Measurements from ENCODE around the gene SORCS2.
A peak's percentile ranks its signal among the peaks of the same experiment; 100 is the strongest.

Gene SORCS2

DNA sequence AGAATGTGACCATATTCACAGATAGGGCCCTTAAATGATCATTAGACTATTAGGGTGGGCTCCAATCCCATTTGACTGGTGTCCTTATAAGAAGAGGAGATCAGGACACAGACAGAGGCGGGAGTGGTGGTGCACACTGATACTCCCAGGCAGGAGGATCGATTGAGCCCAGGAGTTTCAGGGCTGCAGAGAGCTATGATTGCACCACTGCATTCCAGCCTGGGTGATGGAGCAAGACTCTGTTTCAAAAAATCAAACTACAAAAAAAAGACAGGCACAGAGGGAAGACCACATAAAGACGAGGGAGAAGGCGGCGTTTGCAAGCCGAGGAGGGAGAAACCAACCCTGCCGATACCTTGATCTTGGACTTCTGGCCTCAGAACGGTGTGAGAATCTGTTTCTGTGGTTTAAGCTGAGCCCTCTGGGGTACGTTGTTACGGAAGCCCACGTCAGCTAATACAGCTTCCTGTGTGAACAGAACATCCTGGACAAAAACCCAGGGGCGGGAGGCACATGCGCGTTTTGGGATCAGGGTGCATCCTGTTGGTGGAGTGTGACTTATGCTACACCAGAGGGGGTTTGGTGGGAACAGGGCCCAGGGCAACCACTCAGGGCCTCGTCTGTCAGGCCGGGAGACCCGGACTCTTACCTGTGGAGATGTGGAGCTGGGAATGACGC lies 454.2 kb downstream of the SORCS2 start:
- DNase-seq: no peak

DNA sequence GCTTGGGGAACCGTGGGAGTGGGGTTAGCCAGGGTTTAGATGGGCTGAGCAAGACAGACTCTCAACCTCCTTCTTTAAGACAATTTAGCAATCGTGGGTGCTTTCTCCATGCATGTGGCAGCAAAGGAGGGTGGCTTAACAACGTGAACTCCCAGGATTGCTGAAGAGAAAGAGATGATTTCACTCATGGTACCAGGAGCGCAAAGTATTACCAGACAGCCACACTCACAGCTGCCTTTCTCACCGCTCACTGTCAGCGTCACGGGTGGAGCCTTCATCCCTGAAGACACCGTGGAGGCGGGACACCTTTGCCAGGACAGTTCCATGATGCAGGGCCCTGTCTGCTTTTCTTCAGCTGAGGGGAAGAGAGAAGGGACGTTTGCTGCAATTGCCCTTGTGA lies 454.8 kb downstream of the SORCS2 start:
- no peak for DNase-seq

DNA sequence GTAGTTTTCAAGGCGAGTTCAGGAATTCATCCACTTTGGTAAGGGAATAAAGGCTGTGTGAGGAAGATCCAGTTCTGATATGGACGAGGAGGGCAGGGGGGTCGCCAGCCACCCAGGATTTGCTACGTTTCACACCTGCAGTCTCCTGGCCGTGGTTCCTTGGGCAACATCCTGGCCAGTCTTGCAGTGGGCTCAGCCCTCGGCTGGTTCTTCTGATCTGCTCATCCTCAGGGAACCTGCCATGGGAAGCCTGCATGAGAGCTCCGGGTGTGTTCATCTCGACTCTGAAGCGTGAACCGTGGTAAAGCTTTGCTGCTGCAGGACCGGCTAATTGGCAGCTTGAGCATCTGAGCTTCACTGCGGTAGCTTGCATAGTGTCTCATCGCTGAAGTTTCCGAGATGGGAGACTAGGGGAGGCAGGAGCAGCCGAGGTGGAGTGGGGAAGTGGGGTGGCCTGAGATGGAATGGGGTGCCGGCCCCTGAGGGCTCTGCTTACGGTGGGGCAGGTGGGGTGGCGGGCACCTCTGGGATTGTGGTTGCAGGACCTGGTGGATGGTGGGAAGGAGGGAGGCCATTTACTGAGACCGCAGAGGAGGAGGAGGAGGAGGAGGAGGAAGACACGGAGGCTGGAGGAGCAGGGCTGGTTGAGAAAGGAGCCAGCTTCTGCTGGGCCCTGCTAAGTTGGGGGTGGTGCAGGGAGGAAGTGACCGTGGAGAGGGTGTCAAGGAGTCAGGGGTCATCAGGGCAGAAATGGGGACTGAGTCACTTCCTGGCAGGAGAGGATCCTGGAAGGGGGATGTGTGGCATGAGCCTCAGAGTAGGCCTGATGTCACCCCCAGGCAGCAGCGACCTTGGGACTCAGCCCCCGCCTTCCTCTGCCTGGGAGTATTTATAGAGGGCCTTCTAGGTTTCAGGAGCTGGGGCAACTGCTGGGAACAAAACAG lies 455.5 kb downstream of the SORCS2 start:
- no peak for DNase-seq

DNA sequence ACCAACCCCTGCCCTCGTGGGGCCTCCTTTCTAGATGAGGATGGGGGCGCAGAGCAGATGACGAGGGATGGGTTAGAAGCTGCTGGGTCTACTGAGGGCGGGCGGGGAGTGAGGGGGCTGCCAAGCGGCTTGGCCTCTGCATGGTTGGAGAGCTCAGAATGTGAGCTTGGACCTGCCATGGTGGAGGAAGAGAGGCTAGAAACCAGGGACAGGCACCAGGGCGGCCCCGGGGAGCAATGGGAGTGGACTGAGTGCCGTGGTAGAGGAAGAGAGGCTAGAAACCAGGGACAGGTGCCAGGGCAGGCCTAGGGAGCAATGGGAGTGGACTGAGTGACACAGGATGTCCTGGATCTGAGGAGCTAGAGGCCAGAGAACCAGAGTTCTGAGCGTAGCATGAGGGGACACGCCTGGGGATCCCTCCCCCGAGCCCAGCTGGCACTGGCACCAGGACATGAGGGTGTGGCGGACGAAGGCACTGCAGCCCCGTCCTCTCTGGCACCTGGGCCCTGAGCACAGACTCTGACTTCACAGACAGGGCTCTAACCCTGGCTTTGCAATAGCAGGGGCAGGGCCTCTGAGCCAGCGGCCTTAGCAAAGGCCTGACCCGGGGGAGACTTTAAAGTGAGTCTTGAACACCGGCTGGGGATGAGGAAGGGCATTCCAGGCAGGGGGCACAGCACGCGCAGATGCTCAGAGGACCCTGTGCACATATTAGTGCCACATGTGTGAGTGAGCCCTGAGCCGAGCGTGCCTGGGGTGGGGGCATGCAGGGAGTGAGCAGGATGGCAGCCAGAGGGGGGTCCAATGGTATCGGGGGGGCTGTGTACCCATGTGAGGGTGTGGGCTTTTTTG lies 456.4 kb downstream of the SORCS2 start:
- DNase-seq: no peak

DNA sequence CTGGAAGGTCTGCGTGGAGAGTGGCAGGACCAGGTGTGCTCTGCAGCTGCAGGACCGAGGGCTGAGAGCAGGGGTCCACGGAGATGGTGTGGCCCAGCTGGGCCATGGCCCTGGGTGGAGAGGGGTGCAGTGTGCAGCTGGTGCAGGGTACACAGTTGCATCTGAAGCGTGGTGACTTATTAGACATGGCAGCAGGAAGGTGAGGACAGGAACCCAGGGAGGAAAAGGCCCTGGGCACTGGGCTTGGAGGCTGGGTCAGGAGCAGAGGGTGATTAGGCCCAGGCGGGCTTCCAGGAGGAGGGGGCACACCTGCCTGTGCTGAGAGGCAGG lies 457.0 kb downstream of the SORCS2 start:
- no peak for DNase-seq

DNA sequence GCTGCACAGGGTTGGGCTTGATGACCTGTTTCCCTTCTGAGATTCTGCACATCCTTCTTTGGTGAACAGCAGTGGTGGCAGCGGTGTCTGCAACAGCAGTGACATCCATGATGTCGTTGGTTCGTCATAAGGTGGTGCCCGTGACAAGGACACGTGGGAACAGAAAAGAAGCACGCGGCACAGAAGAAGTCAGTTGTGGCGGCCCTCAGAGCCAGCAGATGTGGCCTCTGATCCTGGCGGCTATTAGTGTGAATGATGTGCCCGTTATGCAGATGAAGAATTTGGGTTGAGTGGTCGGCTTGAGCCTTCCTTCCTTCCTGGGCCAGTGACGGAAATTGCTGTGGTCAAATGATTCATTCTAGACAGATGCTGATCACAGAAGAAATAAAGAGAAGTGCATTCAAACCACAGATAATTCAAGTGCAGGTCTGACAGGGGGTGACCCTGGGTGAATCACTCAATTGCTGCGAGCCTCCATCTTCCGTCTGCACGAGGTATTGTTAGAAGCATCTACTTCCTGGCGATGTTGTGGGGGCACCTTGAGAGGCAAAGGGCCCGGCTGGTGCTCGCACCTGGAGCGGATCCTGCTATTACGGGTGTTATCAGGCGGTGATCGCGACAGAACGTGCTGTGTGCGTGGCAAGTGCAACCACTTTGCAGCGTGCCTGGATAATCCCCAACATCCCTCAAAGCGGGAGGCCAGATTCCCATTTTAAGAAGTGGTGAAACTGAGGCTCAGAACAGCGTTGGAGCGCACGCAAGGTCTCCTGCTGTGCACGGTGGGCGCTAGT lies 457.6 kb downstream of the SORCS2 start:
- peak in 1 of 51 donors; percentile 39 for DNase-seq

DNA sequence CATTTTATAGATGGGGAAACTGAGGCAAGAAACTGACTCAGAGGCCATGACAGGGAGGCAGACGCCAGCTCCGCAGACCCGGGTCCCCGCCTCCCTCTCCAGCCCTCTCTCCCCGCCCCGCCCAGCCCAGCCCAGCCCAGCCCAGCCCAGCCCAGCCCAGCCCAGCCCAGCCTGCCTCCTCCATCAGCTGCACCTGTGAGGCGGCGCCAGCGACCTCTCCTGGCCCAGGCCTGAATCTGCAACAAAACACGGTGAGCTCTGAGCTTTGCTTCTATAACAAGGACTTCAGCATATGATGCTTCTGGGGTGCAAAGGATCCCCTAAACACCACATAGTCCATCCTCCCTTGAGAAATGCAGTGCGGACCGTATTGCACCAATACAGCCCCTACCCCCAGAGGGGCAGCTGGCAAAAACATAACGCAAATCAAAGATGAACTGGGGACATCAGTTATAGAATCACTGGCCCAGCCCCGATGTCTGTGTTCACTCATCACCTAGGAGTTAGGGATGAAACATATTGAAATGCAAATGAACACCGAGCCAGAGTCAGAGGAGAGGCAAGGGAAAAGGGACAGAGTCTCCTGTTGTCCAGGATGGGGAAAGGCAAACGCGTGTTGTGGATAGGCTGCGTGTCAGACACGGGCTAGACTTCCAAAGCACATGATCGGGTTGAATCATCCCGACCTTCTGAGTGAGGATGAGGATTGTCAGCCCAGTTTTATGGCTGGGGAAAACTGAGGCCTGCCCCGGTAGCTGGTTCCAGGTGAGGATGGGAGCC lies 458.5 kb downstream of the SORCS2 start:
- no peak for DNase-seq

DNA sequence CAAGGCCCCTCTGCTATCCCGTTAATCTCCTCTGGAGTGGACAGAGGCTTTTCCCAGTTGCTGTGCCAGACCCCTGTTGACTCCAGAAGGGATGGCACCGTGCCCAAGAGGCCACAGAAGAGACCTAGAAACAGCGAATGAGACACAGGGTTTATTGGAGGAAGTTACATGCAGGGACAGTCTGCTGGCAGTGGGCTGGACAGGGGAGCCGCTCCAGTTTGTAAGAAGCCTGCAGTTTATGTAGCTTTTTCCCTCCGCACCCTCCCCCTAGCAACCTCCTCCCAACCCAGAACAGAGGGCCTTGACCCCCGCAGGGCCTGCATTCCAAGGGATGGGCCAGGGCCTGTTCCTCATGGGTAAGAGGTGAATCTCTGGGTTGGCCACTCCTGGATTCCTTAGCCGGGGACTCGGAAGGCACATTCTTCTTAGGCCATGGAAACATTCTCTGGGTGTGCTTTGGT lies 459.2 kb downstream of the SORCS2 start:
- peak in 29 of 51 donors; percentile 13 to 69 (median 43) for DNase-seq

DNA sequence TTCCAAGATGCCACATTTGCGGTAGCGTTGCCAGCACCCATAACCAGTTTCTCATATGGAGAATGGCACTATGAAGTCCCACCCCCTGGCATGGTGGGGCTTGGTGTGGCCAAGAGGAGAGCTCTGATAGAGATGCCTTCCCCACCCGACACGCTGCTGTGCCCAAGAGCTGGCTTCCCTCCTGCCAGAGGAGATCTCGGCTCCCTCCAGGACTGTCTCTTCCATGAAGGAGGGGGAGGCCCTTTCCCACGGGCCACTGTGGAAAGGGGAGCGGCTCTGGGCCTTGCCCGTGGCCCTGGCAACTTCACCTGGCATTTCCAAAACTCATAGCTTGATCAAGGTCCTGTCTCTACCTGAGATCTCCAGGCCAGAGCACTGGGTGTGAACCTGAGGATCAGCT lies 459.7 kb downstream of the SORCS2 start:
- DNase-seq: no peak

DNA sequence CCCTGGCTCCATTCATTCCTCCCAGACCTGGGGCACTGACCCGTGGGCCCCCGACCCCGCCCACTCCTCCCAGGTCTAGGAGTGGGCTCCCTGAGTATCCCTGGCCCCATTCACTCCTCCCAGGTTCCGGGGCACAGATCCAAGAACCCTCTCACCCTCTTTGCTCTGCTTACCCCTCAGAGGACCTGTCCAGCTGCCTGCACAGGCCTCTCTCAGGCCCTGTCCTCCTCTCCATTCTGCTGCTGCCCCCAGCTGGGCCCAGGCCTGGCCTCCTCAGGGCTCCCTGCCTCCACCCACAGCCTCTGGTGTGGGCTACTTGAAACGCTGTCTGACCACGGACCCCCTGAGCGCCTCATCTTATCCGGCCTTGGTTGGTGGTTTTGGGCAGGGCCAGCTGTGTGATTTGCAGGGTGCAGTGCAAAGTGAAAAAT lies 460.1 kb downstream of the SORCS2 start:
- DNase-seq: no peak

DNA sequence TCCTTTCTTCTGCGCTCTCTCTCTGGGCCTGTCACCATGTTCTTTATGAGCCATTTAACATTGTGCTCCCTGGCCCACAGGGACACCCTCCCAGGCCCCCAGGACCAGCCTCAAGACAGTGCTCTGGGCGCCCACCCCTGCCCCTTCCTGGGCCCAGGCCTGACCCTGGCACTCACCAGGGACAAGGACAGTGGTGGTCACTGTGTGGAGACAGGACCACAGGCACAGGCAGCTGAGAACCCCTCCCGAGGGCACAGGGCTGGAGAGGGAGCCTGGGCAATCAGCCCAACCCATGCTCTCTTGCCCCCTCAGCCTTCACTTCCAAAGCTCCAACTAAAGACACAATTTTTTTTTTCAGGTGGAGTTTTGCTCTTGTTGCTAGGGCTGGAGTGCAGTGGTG lies 460.6 kb downstream of the SORCS2 start:
- DNase-seq: no peak

DNA sequence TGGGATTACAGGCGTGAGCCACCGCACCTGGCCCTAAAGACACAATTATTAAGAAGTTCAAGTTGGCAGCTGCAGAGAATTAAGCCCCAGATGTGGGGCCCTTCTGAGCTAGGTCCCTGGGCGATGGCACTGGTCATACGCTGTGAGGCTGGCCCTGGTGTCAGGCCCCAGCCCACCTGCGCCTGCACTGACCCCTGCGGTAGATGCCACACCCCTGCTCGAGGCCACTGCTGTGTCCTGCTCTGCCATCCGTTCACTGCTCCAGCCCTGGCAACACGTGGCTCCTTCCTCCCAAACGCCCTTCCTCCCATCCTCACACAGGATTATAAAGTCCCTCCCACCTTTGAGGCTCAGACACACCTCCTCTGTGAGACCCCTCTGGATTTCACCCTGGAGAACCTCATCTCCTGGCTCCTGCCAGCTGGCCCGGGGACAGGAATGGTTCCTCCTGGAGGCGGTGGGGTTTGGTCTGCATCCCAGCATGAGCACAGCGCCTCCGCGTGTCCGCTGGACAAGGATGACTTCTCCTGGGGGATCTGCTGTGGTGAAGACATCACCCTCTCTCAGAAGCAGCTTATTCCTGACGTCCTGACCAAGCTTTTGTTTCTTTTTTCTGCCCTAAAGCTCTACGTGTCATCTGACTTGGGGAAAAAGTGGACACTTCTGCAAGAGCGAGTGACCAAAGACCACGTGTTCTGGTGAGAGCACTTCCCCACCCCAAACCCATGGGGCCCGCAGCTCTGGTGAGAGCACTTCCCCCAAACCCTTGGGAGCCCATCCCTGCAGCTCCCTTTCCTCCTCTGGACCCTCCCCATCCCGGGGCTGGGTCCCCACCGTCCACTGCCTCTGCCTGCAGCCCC lies 461.4 kb downstream of the SORCS2 start:
- DNase-seq: peak in 1 of 51 donors; percentile 36

DNA sequence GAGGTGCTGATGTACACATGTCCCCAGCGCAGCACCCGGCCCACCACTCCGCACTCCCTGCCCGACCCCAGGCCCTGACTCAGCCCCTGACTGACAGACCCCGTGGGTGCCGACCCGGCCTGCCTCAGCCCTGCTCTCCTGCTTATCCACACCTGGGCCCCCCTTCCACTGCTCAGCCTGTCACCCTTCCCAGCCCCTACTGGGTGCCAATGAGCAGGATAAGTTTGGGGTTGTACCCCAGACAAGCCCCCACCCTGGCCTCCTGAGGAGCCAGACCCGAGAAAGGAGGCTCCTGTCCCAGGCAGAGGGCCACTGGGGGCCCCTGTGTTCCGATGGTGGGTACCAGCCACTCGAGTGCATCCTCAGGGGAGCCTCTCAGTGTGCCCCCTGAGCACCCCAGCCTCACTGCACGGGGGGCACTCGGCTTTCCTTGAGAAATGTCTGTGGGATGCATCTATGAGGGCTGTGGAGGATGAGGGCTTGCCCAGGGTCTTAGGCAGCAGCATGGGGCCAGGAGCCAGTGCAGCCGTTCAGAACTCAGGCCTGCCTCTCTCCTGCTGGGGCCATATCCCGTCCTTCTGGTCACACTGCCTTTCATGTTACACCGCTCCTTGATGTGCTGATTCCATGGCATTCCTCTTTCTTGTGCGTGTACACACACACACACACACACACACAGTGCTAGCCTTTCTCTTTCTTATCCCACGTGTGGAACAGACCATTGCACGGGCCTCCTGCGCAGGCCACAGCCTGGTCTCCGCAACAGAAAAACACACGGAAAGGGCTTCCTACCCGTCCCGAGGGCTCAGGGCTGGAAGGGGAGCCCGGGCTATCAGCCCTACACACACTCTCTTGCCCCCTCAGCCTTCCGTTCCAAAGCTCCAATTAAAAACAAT lies 462.5 kb downstream of the SORCS2 start:
- DNase-seq: no peak

DNA sequence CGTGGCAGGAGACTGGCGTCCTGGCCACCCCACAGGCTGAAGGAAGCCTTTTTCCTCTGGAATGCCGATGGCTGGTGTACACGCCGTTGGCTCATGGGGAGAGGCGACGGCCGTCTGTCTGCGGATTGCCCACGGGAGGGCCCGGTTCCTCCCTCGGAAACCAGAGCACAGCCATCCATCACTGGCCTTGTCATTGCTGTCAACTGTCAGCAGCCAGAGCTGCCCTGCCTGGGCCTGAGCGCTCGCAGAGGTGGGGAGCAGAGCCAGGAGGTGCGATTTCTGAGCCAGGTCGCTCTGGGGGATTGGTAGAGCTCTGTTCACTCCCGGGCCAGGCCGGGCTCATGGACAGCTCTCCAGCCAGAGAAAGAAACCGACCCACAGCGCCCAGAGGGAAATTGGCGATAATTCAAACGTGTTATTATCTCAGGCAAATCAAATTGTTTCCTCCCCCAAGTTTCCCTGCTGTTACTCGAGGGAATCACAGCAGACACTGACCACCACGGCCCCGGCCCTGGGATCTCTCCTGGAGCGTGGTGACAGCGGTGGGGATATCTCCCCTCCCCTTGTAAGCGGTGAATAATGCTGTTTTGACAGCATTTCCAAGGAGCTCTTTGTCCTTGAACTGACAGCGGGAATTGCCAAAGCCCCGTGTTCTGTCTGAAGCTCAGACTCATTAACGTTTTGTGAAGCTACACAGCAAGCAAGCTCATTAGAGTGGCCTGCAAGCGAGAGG lies 463.3 kb downstream of the SORCS2 start:
- DNase-seq: peak in 16 of 51 donors; percentile 12 to 68 (median 35)

DNA sequence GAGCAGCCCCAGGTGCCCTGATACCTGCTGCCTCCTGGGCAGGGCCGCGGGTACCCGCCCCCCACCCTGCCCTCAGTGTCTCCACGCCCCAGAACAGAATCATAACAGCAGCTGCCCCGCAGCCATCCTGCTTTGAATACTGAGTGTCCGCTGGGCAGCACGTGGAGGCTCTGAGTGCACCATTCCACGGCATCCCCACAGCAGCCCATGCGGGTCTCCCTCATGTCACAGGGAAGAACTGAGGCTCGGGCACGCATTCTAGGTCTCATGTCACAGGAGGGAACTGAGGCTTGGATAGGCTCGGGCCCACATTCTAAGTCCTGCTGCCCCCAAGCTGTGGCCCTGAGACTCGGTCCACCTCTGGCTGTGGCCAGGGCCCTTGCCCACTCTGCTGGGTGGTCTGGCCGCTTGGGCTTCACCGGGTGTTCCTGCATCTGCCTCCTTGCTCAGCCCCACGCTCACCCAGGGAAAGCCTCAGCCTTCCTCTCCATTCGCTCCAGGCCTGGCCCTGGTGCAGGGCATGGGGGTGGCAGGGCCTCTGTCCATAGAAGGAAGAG lies 464.0 kb downstream of the SORCS2 start:
- peak in 1 of 51 donors; percentile 35 for DNase-seq

DNA sequence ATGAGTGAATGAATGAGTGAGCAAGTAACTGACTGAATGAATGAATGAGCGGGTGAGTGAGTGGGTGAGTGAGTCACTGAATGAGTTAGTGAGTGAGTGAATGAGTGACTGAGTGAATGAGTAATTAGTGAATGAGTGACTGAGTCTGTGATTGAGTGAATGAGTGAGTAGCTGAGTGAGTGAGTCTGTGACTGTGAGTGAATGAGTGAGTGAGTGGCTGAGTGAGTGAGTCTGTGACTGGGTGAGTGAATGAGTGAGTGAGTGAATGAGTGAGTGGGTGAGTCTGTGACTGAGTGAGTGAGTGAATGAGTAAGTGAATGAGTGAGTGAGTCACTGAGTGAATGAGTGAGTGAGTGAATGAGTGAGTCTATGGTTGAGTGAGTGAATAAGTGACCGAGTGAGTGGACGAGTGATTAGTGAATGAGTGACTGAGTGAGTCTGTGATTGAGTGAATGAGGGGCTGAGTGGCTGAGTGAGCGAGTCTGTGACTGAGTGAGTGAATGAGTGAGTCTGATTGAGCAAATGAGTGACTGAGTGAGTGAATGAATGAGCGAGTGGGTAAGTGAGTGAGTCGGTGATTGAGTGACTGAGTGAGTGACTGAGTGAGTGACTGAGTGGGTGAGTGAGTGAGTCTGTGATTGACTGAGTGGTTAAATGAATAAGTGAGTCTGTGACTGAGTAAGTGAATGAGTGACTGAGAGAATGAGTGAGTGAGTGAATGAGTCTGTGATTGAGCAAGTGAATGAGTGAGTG lies 465.4 kb downstream of the SORCS2 start:
- DNase-seq: no peak

Measured in hypothalamus (tissue), 51 donors.